HFFc6 (cell line): ENCODE results near the gene CCNL1. TPM values are rescaled to one million over a fixed set of nuclear protein-coding genes. Genes with fewer than 3 reads are reported as not detected.
"Not testable (repeated sequence)": the region's sequence is repeated elsewhere in the genome, so short reads cannot be mapped to it uniquely, and the experiment has no call there.

Experiments used
- DNase-seq: peaks from one replicate; pipeline ENCODE4 v3.0.0-alpha.2; 2018
- H3K27ac Mint-ChIP-seq: 2 replicates; pipeline ENCODE4 v1.8.0; 2020; ENCODE audit warnings: mild to moderate bottlenecking, mixed read lengths
- H3K27me3 Mint-ChIP-seq: 2 replicates; pipeline ENCODE4 v1.8.0; 2021; ENCODE audit warnings: mild to moderate bottlenecking, moderate library complexity, mixed read lengths; ENCODE audit not compliant: insufficient read depth
- H3K36me3 Mint-ChIP-seq: 2 replicates; pipeline ENCODE4 v1.8.0; 2021; ENCODE audit warnings: low read depth, mixed read lengths
- H3K4me1 Mint-ChIP-seq: 2 replicates; pipeline ENCODE4 v1.8.0; 2020; ENCODE audit warnings: low read depth, mixed read lengths
- H3K4me3 Mint-ChIP-seq: 2 replicates; pipeline ENCODE4 v1.8.0; 2020; ENCODE audit warnings: mild to moderate bottlenecking, moderate library complexity, mixed read lengths
- H3K9me3 Mint-ChIP-seq: 2 replicates; pipeline ENCODE4 v1.8.0; 2020; ENCODE audit warnings: mild to moderate bottlenecking, mixed read lengths
- CTCF ChIP-seq: fragments of 200-600 bp; sonication (generic); IDR thresholded peaks from 2 replicates; pipeline ENCODE4 v1.5.0; 2021; ENCODE audit warnings: antibody characterized with exemption, mild to moderate bottlenecking
- total RNA-seq, 6 experiments: library from RNA; stranded (reverse); fragmentation: NEBNext Ultra II Directional; extraction: Animal tissue kit (Norgen Biotek cat#: 25700); gene quantifications; 2 replicates in 1 of 6; 3 replicates in 5 of 6; pipeline ENCODE4 v1.2.3, GENCODE V29; 2021

CCNL1 gene
- total RNA-seq, 6 experiments from 2014 or later: 47.4 to 74.3 (median 65.1) TPM

DNA sequence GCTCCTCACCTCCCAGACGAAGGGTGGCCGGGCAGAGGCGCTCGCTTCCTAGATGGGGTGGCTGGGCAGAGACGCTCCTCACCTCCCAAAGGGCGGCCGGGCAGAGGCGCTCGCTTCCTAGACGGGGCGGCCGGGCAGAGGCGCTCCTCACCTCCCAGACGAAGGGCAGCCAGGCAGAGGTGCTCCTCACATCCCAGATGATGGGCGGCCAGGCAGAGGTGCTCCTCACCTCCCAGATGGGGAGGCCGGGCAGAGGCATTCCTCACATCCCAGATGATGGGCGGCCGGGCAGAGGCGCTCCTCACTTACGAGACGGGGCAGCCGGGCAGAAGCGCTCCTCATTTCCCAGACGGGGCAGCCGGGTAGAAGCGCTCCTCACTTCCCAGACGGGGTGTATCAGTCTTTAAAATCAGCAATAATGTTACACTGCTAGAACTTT is 19.4 kb upstream of the CCNL1 start:
- no peak overlapping the region for H3K4me3 Mint-ChIP-seq
- no peaks in the 10 kb centered on the region; the same call in 1 of the 2 replicates for H3K27me3 Mint-ChIP-seq
- H3K36me3 Mint-ChIP-seq: peaks cover 11% of the 10 kb centered on the region; the same call in 1 of the 2 replicates
- no peak for DNase-seq
- H3K9me3 Mint-ChIP-seq: peaks cover 6% of the 10 kb centered on the region; the same call in 1 of the 2 replicates
- H3K27ac Mint-ChIP-seq: no peak overlapping the region
- TF ChIP-seq CTCF: no peak
- peaks cover 24% of the 10 kb centered on the region for H3K4me1 Mint-ChIP-seq

DNA sequence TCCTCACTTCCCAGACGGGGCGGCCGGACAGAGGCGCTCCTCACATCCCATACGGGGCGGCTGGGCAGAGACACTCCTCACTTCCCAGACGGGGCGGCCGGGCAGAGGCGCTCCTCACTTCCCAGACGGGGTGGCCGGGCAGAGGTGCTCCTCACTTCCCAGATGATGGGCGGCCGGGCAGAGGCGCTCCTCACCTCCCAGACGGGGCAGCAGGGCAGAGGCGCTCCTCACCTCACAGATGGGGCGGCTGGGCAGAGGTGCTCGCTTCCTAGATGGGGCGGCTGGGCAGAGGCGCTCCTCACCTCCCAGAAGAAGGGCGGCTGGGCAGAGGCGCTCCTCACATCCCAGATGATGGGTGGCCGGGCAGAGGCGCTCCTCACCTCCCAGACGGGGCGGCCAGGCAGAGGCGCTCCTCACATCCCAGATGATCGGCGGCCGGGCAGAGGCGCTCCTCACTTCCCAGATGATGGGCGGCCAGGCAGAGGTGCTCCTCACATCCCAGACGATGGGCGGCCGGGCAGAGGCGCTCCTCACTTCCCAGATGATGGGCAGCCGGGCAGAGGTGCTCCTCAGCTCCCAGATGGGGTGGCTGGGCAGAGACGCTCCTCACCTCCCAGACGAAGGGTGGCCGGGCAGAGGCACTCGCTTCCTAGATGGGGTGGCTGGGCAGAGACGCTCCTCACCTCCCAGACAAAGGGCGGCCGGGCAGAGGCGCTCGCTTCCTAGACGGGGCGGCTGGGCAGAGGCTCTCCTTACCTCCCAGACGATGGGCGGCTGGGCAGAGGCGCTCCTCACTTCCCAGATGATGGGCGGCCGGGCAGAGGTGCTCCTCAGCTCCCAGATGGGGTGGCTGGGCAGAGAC is 18.8 kb upstream of the CCNL1 start:
- not testable (repeated sequence) for H3K27ac Mint-ChIP-seq, DNase-seq, H3K27me3 Mint-ChIP-seq, H3K4me3 Mint-ChIP-seq, H3K9me3 Mint-ChIP-seq
- H3K36me3 Mint-ChIP-seq: peaks cover 11% of the 10 kb centered on the region; the same call in 1 of the 2 replicates
- peaks cover 29% of the 10 kb centered on the region for H3K4me1 Mint-ChIP-seq

- not testable (repeated sequence) for H3K4me3 Mint-ChIP-seq, H3K9me3 Mint-ChIP-seq, H3K27ac Mint-ChIP-seq, DNase-seq, H3K27me3 Mint-ChIP-seq
- Mint-ChIP-seq H3K4me1 (peaks cover 29% of the 10 kb centered on the region), H3K36me3 (peaks cover 11% of the 10 kb centered on the region; the same call in 1 of the 2 replicates)
These were observed 18.0 kb upstream of the CCNL1 start for GRCh38 chr3:157177801-157178453.

GRCh38 chr3:157176934-157177333 is 17.0 kb upstream of the CCNL1 start:
- Mint-ChIP-seq H3K36me3 (peaks cover 11% of the 10 kb centered on the region; the same call in 1 of the 2 replicates), H3K27ac (no peak overlapping the region), H3K4me1 (peaks cover 29% of the 10 kb centered on the region), H3K9me3 (peaks cover 6% of the 10 kb centered on the region; the same call in 1 of the 2 replicates), H3K27me3 (no peaks in the 10 kb centered on the region; the same call in 1 of the 2 replicates), H3K4me3 (peak overlapping the region; percentile 45; the same call in 1 of the 2 replicates)
- DNase-seq: no peak
- TF ChIP-seq CTCF: no peak

- peaks cover 6% of the 10 kb centered on the region; the same call in 1 of the 2 replicates for H3K9me3 Mint-ChIP-seq
- H3K4me3 Mint-ChIP-seq: peak overlapping the region; percentile 93
- H3K27me3 Mint-ChIP-seq: peaks cover 2% of the 10 kb centered on the region; the same call in 1 of the 2 replicates
- no peak for DNase-seq
- H3K36me3 Mint-ChIP-seq: peaks cover 11% of the 10 kb centered on the region; the same call in 1 of the 2 replicates
- H3K27ac Mint-ChIP-seq: peak overlapping the region; percentile 96
- peaks cover 36% of the 10 kb centered on the region for H3K4me1 Mint-ChIP-seq
- TF ChIP-seq CTCF: no peak
These were observed 16.0 kb upstream of the CCNL1 start for GRCh38 chr3:157175691-157176507.
